ENCODE results near the gene NCOA1. TPM values are rescaled to one million over a fixed set of nuclear protein-coding genes. Genes with fewer than 3 reads are reported as not detected.

NCOA1 gene
- total RNA-seq, 1 experiment from 2014 or later: 24.6 TPM

DNA sequence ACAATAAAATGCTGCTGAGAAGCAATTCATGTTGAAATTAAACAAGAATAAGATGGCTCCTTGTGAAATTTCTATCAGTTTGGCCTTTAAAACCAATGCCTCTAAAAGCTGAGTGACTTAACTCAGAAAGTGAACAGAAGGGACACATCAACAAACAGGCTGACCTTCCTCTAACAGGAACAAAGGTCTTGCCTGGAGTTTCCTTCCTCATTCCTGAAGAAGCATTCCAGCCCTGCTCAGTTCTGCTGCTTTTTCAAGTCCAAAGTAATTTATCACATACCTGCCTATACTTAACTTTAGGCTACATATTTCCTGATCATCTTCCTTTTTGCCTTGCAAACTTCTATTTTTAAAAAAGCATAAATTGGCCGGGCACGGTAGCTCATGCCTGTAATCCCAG lies 288.1 kb downstream of the NCOA1 start:
- intact Hi-C loops (cut with micrococcal nuclease; ENCODE audit: unreplicated experiment) (no loop called here), in situ Hi-C loops (cut with HindIII; ENCODE audit: low pct_unique_long_range_greater_than_20kb, low sequenced_read_pairs) (no loop called here)
- H3K27ac ChIP-seq (ENCODE audit: low read length): no peak overlapping the region
- POLR2A ChIA-PET: no interaction called here
- no TSS peak for BruUV-seq (replicated peaks)
- no peaks in the 10 kb centered on the region for H3K36me3 ChIP-seq (ENCODE audit: control insufficient read depth, insufficient read depth, low read length)
- no peak overlapping the region for H3K4me3 ChIP-seq (ENCODE audit: low read depth in 2 of 2, low read length in 2 of 2)
- ATAC-seq (no peak), DNase-seq (ENCODE audit: low read depth, low spot score) (no peak)
- H3K9me3 ChIP-seq (ENCODE audit: control insufficient read depth, insufficient read depth, low read depth, low read length): no peaks in the 10 kb centered on the region
- no peaks in the 10 kb centered on the region for H3K4me1 ChIP-seq (ENCODE audit: control insufficient read depth, insufficient read depth, low read length)
- no peaks in the 10 kb centered on the region for H3K27me3 ChIP-seq (ENCODE audit: control insufficient read depth, insufficient read depth, low read length)
- CTCF ChIA-PET: interaction anchor here (0.7 kb wide), 1 partner anchor 72 kb away, joined by 3 read pairs; no protein-coding TSS in a partner anchor
- no peak for TF ChIP-seq POLR2AphosphoS5 (IDR thresholded peaks at IDR 0.05; ENCODE audit: low read depth, low read length)
- TF ChIP-seq SIN3A (IDR thresholded peaks at IDR 0.05; ENCODE audit: borderline replicate concordance, insufficient read depth, low read depth, low read length): no peak
- TF ChIP-seq TCF7L2 (IDR thresholded peaks at IDR 0.05; ENCODE audit: low read depth, low read length): no peak
- TF ChIP-seq, protein P1, sequence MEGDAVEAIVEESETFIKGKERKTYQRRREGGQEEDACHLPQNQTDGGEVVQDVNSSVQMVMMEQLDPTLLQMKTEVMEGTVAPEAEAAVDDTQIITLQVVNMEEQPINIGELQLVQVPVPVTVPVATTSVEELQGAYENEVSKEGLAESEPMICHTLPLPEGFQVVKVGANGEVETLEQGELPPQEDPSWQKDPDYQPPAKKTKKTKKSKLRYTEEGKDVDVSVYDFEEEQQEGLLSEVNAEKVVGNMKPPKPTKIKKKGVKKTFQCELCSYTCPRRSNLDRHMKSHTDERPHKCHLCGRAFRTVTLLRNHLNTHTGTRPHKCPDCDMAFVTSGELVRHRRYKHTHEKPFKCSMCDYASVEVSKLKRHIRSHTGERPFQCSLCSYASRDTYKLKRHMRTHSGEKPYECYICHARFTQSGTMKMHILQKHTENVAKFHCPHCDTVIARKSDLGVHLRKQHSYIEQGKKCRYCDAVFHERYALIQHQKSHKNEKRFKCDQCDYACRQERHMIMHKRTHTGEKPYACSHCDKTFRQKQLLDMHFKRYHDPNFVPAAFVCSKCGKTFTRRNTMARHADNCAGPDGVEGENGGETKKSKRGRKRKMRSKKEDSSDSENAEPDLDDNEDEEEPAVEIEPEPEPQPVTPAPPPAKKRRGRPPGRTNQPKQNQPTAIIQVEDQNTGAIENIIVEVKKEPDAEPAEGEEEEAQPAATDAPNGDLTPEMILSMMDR (IDR thresholded peaks at IDR 0.05): no peak
- TF ChIP-seq, protein P2, sequence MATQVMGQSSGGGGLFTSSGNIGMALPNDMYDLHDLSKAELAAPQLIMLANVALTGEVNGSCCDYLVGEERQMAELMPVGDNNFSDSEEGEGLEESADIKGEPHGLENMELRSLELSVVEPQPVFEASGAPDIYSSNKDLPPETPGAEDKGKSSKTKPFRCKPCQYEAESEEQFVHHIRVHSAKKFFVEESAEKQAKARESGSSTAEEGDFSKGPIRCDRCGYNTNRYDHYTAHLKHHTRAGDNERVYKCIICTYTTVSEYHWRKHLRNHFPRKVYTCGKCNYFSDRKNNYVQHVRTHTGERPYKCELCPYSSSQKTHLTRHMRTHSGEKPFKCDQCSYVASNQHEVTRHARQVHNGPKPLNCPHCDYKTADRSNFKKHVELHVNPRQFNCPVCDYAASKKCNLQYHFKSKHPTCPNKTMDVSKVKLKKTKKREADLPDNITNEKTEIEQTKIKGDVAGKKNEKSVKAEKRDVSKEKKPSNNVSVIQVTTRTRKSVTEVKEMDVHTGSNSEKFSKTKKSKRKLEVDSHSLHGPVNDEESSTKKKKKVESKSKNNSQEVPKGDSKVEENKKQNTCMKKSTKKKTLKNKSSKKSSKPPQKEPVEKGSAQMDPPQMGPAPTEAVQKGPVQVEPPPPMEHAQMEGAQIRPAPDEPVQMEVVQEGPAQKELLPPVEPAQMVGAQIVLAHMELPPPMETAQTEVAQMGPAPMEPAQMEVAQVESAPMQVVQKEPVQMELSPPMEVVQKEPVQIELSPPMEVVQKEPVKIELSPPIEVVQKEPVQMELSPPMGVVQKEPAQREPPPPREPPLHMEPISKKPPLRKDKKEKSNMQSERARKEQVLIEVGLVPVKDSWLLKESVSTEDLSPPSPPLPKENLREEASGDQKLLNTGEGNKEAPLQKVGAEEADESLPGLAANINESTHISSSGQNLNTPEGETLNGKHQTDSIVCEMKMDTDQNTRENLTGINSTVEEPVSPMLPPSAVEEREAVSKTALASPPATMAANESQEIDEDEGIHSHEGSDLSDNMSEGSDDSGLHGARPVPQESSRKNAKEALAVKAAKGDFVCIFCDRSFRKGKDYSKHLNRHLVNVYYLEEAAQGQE (IDR thresholded peaks at IDR 0.05; ENCODE audit: insufficient read depth in 1 of 2, low read depth in 2 of 2, low read length in 1 of 2): no peak

DNA sequence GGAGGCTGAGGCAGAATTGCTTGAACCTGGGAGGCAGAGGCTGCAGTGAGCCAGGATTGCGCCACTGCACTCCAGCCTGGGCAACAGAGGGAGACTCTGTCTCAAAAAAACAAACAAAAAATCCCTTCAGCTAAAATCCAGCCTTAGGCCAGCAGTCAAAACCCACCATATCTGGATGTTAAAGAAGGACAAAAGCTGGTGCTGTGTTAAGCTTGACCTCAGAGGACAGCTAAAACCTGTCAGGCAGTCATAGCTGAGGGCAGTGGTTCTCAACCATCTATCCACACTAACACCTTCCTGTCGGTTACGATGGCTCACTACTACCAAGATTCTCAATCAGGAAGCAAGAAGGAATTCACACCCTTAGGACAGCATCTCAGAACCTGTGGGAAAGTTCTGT lies 292.6 kb downstream of the NCOA1 start:
- ChIA-PET CTCF (no interaction called here), POLR2A (no interaction called here)
- in situ Hi-C loops (cut with HindIII; ENCODE audit: low pct_unique_long_range_greater_than_20kb, low sequenced_read_pairs): no loop called here
- BruUV-seq (replicated peaks): no TSS peak
- DNase-seq (ENCODE audit: low read depth, low spot score) (no peak), ATAC-seq (no peak)
- TF ChIP-seq TCF7L2 (IDR thresholded peaks at IDR 0.05; ENCODE audit: low read depth, low read length) (no peak), SIN3A (IDR thresholded peaks at IDR 0.05; ENCODE audit: borderline replicate concordance, insufficient read depth, low read depth, low read length) (no peak), POLR2AphosphoS5 (IDR thresholded peaks at IDR 0.05; ENCODE audit: low read depth, low read length) (no peak)
- TF ChIP-seq, protein P2 (IDR thresholded peaks at IDR 0.05; ENCODE audit: insufficient read depth in 1 of 2, low read depth in 2 of 2, low read length in 1 of 2): no peak
- TF ChIP-seq, protein P1 (IDR thresholded peaks at IDR 0.05): no peak
- Histone ChIP-seq H3K36me3 (ENCODE audit: control insufficient read depth, insufficient read depth, low read length) (no peaks in the 10 kb centered on the region), H3K27me3 (ENCODE audit: control insufficient read depth, insufficient read depth, low read length) (no peaks in the 10 kb centered on the region), H3K27ac (ENCODE audit: low read length) (no peak overlapping the region), H3K4me3 (ENCODE audit: low read depth in 2 of 2, low read length in 2 of 2) (no peak overlapping the region), H3K9me3 (ENCODE audit: control insufficient read depth, insufficient read depth, low read depth, low read length) (no peaks in the 10 kb centered on the region), H3K4me1 (ENCODE audit: control insufficient read depth, insufficient read depth, low read length) (no peaks in the 10 kb centered on the region)
- intact Hi-C loops (cut with micrococcal nuclease; ENCODE audit: unreplicated experiment): no loop called here

All from Panc1 (cell line).